Left cardiac atrium (tissue), 4 donors: ENCODE data around the gene B4GALT5. TPM values are rescaled to one million over a fixed set of nuclear protein-coding genes. Genes with fewer than 3 reads are reported as not detected.
"Not testable (repeated sequence)": the region's sequence is repeated elsewhere in the genome, so short reads cannot be mapped to it uniquely, and the experiment has no call there.

ENCODE experiments used
- ATAC-seq, 2 donors: fragments of 200-7000 bp; cut with Tn5 transposase; one replicate each; pipeline ENCODE4 v1.9.1; 2020; ENCODE audit warnings: mild to moderate bottlenecking in 2 of 2, moderate library complexity in 2 of 2
- DNase-seq: peaks from one replicate; pipeline ENCODE4 v3.0.0-alpha.2; 2020
- intact Hi-C, 2 donors: fragments of 100-400 bp; cut with DNase I; formaldehyde crosslinking; loops; one replicate each; pipeline versions ENCODE4 v1.14.1 to v1.15.1; 2022 to 2023
- long read RNA-seq: library from polyadenylated mRNA; unstranded; transcript quantifications from one replicate; pipeline ENCODE4 v2.0.0, GENCODE V29; 2021
- total RNA-seq, 2 donors: library from RNA; stranded (reverse); fragmentation: NEBNext Ultra II Directional; extraction: Animal tissue kit (Norgen Biotek cat#: 25700); gene quantifications; one replicate each; pipeline ENCODE4 v1.2.1, GENCODE V29; 2021
- donor health status: DM: no; HTN: yes; CAD: no.
- donor health status: DM: no; HTN: yes; CAD: no; lungs with severe emphysema.
- donor health status: DM: yes; HTN: yes; CAD: no.
- donor health status: Dilated cardiomyopathy.

B4GALT5 gene, protein sequence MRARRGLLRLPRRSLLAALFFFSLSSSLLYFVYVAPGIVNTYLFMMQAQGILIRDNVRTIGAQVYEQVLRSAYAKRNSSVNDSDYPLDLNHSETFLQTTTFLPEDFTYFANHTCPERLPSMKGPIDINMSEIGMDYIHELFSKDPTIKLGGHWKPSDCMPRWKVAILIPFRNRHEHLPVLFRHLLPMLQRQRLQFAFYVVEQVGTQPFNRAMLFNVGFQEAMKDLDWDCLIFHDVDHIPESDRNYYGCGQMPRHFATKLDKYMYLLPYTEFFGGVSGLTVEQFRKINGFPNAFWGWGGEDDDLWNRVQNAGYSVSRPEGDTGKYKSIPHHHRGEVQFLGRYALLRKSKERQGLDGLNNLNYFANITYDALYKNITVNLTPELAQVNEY
- 10 to 100 TPM; 24.1 to 32.6 TPM for total RNA-seq
- long read RNA-seq, partial matches to known transcripts = 0 of 8 reads
- long read RNA-seq, other reads (novel, unspliced or antisense) = 8 of 8 reads

GRCh38 chr20:49713753-49714712 lies at the start of gene B4GALT5:
B4GALT5 (minus strand) TSS chr20:49713878; CDS start chr20:49713690, 188 bp downstream.
- intact Hi-C loops = loop anchor here (5.0 to 10.0 kb wide), 2 partner anchors 77 to 101 kb away; partner anchors contain the start of gene SLC9A8 (in 2 of the 2)
- DNase-seq = peak; percentile 82

DNA sequence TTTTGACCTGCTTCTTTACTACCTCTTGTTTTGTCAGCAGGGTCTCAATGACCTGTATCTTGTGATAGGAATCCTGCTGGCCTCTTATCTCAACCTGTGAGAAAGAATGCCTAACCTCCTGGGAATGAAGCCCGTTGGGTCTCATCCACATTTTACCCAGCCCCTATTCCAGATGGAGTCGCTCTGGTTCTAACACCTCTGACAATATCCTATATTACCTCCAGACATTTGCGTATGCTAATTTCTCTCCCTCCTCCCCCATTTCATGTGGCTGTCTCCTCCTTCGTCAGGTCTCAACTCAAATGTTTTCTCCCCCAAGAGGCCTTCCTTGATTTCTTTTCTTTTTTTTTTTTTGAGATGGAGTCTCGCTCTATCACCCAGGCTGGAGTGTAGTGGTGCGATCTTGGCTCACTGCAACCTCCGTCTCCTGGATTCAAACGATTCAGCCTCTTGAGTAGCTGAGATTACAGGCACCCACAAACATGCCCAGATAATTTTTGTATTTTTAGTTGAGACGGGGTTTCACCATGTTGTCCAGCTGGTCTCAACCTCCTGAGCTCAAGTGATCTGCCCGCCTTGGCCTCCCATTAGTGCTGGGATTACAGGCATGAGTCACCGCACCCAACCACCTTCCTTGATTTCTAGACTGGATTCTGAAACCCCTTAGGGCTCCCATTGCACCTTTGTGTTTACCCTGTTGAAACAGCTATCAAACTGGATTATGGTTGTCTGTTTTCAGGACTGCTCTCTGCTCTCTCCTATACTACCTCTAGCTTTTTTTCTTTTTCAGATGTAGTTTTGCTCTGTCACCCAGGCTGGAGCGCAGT lies 49.5 kb upstream of the B4GALT5 start:
- intact Hi-C loops = no loop called here
- ATAC-seq (no peak), DNase-seq (no peak)

More at GRCh38 chr20:49713753-49714712, at the start of gene B4GALT5:
- peak; percentile 85 to 97 for ATAC-seq

GRCh38 chr20:49761888-49762287 lies 48.2 kb upstream of the B4GALT5 start:
- peak in 1 of 2 donors; percentile 29 for ATAC-seq
- DNase-seq, intact Hi-C loops: not testable (repeated sequence)

- intact Hi-C loops = no loop called here
- ATAC-seq (no peak), DNase-seq (no peak)
Observed at GRCh38 chr20:49759266-49759950, 45.7 kb upstream of the B4GALT5 start.

- intact Hi-C loops = no loop called here
- ATAC-seq (no peak), DNase-seq (no peak)
Observed at GRCh38 chr20:49758781-49759180, 45.1 kb upstream of the B4GALT5 start.

DNA sequence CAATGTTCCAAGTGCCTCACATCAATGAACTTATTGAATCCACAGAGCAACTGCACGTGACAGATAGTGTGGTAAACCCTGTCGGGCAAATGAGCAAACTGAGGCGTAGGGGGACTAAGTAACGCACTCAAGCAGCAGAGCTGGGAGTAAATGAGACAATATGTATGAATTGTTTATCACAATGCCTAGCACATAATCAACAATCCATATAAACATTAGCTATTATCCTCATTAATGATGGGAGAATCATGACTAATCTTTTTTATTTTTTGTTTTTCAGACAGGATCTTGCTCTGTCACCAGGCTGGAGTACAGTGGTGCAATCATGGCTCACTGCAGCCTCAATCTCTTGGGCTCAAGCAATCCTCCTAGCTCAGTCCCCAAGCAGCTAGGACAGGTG lies 43.9 kb upstream of the B4GALT5 start:
- no peak for DNase-seq
- no peak for ATAC-seq
- intact Hi-C loops = no loop called here

DNA sequence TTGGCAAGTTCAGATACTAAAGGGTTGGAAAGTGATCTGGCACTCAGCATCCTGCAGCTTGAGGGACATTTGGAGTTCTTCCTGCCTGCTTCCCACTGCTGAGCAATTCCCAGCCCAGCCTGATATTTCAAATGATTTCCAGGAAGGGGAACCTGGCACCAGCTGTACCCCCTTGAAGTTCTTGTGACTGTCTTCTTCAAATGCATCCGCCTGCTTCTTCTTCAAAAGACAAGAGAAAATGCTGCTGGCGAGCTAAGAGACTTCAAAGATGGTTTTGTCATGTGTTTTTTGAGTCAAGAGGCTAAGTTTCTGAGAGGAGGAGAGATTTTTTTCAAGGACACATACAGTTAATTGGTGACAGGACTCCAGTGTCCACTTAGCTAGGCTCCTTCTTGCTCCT lies 42.6 kb upstream of the B4GALT5 start:
- DNase-seq (no peak), ATAC-seq (no peak)
- intact Hi-C loops = no loop called here

GRCh38 chr20:49754596-49754995 lies 40.9 kb upstream of the B4GALT5 start:
- intact Hi-C loops = no loop called here
- ATAC-seq (no peak), DNase-seq (no peak)

DNA sequence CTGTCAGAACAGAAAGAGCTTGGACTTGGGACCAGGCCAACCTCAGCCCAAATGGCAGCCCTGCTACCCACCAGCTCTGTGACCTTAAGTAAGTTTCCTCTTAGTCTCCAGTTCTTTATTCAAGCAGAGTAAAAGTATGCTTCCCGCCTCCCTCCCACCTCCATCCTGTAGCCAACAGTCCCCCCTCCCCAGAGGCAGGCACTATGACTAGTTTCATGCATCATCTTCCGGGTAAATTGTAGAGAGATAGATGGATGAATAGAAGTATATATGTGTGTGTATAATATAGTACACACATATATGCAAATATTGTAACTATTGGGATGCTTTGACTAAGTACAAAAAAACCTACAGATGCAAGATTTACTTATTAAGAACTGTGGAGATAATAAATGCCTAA lies 39.5 kb upstream of the B4GALT5 start:
- intact Hi-C loops = no loop called here
- DNase-seq = no peak

GRCh38 chr20:49752201-49752903 lies 38.7 kb upstream of the B4GALT5 start:
- intact Hi-C loops = no loop called here
- no peak for DNase-seq
- ATAC-seq = no peak

More for the DNA sequence above, 39.5 kb upstream of the B4GALT5 start:
- ATAC-seq = no peak

DNA sequence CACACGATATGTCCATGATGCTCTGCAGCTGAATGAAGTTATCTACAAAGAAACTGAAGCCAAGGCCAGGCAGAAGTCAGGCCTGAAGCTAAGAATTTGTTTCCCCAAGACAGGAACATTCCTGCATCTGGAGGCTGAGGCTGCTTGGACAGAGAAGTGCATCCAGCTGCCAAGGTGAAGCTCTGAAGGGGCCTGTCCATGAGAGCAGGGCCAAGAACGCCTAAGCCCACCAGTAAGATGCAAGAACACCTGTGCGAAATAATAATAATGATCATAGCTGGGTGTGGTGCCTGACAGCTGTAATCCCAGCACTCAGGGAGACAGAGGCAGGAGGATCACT lies 37.7 kb upstream of the B4GALT5 start:
- DNase-seq (no peak), ATAC-seq (no peak)
- intact Hi-C loops = no loop called here

GRCh38 chr20:49750611-49751396 lies 37.1 kb upstream of the B4GALT5 start:
- peak in 1 of 2 donors; percentile 40 for ATAC-seq
- no peak for DNase-seq
- intact Hi-C loops = no loop called here

GRCh38 chr20:49749625-49750024 lies 35.9 kb upstream of the B4GALT5 start:
- intact Hi-C loops = no loop called here
- DNase-seq = no peak
- ATAC-seq = no peak

DNA sequence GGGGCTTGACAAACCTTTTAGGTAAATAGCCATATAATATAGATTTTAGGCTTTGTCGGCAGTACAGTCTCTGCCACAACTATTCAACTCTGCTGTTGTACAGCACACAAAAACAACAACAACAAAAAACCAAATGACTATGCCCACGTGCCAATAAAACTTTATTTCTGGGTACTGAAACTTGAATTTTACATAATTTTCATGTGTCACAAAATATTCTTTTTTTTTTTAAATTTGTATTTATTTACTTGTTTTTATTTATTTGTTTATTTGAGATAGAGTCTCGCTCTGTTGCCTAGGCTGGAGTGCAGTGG lies 34.8 kb upstream of the B4GALT5 start:
- DNase-seq = no peak
- intact Hi-C loops = no loop called here
- no peak for ATAC-seq

DNA sequence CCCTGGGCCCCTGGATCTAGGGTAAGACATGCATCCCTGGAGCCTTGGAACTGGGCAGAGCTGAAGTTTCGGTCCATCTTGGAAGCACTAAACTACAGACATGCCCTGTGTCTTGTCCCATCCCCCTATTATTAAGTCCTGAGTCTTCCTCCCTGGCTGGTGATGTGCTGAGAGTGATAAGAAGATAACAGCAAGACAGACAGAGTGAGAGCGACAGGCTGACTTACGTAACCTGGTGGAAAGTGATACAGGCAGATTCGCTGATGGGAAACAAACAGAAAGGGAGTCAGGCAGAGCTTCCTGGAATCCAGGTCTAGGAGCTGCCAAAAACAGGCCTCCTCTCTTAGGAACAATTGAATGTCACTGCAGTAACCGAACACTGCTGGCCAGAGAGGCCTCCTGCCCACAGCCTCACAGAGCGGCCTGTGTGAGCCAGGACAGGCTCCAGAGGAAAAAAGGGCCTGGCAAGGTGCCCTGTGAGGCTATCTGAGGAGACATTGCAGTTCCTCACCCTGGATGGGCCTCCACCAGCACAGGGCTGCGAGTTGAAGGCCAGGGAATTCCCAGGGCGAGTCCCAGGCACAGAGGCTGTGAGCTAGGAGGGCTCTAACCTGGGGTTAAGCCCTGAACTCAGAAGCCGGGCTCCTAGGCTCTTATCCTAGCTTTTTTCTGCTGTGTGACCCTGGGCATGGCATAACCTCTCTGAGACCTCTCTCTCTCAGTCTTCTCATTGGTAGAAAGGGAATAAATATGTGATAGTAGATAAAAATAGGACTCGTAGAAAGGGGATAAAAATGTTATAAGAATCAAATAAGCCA lies 34.2 kb upstream of the B4GALT5 start:
- peak; percentile 97 for DNase-seq
- peak; percentile 93 to 97 for ATAC-seq
- intact Hi-C loops = no loop called here

DNA sequence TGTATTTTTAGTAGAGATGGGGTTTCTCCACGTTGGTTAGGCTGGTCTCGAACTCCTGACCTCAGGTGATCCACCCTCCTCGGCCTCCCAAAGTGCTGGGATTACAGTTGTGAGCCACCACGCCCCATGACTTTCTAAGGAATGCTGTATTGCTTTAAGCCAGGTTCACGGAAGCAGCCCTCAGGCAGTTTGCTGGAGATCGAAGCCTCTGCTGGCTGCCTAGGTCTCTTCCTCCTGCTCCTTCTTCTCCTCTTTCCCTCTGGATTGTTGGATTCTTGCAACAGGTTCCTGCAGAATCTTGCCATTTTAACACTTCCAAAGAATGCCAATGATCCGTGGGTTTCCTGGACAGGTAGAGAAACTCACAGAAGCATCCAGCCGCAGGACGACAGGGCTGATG lies 29.3 kb upstream of the B4GALT5 start:
- intact Hi-C loops = no loop called here
- DNase-seq (no peak), ATAC-seq (no peak)
